GM19468 (cell line): Measurements from ENCODE around the gene UTF1.
"Not testable (repeated sequence)": the region's sequence is repeated elsewhere in the genome, so short reads cannot be mapped to it uniquely, and the experiment has no call there.

Experiments
- ATAC-seq: cut with Tn5 transposase; IDR thresholded peaks from one replicate; pipeline ENCODE4 v1.9.1; 2021; ENCODE audit warnings: mild to moderate bottlenecking, moderate library complexity, moderate number of reproducible peaks; ENCODE audit not compliant: unreplicated experiment; ENCODE audit errors: extremely low read depth

Gene UTF1

GRCh38 chr10:133224756-133225372, 5.2 kb upstream of the UTF1 start:
- no peak for ATAC-seq

- ATAC-seq: no peak
Observed at GRCh38 chr10:133225707-133226191, 4.3 kb upstream of the UTF1 start.

- ATAC-seq: no peak
Observed at GRCh38 chr10:133226251-133226808, 3.7 kb upstream of the UTF1 start.

- ATAC-seq: no peak
Observed at GRCh38 chr10:133227256-133227655, 2.8 kb upstream of the UTF1 start.

GRCh38 chr10:133229265-133230043, 563 bp upstream of the UTF1 start:
- ATAC-seq: no peak

- no peak for ATAC-seq
Observed at GRCh38 chr10:133230387-133231195, 574 bp downstream of the UTF1 start.

GRCh38 chr10:133231244-133231945, 1.4 kb downstream of the UTF1 start:
- ATAC-seq: no peak

- ATAC-seq: no peak
Observed at GRCh38 chr10:133231946-133232574, 2.0 kb downstream of the UTF1 start.

- not testable (repeated sequence) for ATAC-seq
Observed at GRCh38 chr10:133234796-133235195, 4.8 kb downstream of the UTF1 start.

- no peak for ATAC-seq
Observed at GRCh38 chr10:133235265-133235855, 5.3 kb downstream of the UTF1 start.

- ATAC-seq: no peak
Observed at GRCh38 chr10:133235932-133236331, 5.9 kb downstream of the UTF1 start.

GRCh38 chr10:133236401-133237240, 6.6 kb downstream of the UTF1 start:
- no peak for ATAC-seq

GRCh38 chr10:133237241-133237587, 7.2 kb downstream of the UTF1 start:
- no peak for ATAC-seq

GRCh38 chr10:133237588-133238465, 7.8 kb downstream of the UTF1 start, which contains the start of gene VENTX:
TSS of gene VENTX (plus strand) at chr10:133237855. CDS start at chr10:133237915, 60 bp downstream.
- ATAC-seq: no peak

GRCh38 chr10:133238466-133238804, 8.4 kb downstream of the UTF1 start:
- ATAC-seq: no peak

- no peak for ATAC-seq
Observed at GRCh38 chr10:133239990-133240389, 10.0 kb downstream of the UTF1 start.

GRCh38 chr10:133241501-133242205, 11.6 kb downstream of the UTF1 start:
- no peak for ATAC-seq
